Measurements from ENCODE around the gene AGAP1.

Gene AGAP1

DNA sequence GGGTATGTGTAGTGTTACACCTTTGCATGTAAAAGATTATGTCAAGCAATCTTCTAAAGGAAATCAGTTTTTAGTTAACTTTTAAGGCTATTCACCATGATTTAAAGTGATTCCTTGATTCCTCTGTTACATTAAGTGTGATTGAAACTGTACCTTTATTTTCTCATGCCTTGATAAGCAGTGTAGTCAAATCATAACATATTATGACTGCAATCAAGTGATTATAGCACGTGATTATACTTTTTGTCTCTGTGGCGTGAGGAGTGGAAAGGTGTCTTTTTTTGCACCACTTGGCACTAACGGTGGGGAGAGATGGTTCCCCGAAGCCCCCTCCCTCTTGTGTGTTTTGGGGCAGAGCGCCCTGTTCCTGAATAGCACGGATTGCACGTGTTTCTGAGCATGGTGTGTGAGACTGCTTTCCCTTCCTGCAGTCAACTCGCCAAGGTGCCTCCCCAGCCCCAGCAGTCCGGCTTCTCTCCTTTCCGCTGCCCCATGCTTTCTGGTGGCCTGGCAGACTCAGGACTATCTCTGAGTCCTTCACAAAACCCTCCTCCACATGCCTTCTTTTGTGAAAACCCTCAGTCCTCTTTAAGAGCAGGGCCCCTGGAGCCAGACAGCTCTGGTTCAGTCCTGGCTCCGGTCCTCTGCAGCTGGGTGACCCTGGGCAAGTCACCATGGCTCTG is 68.4 kb downstream of the AGAP1 start:
- TF ChIP-seq SIN3A (IDR thresholded peaks at IDR 0.05; ENCODE audit: borderline replicate concordance, insufficient read depth, low read length) (no peak), TAF1 (IDR thresholded peaks at IDR 0.05; ENCODE audit: borderline replicate concordance, insufficient read depth, low read length) (no peak), POLR2AphosphoS5 (IDR thresholded peaks at IDR 0.05; ENCODE audit: low read depth, low read length) (no peak), FOXP2 (optimal IDR thresholded peaks at IDR 0.05; ENCODE audit: borderline replicate concordance, extremely low read depth, extremely low read length, insufficient read depth) (no peak)
- TF ChIP-seq, protein P1, sequence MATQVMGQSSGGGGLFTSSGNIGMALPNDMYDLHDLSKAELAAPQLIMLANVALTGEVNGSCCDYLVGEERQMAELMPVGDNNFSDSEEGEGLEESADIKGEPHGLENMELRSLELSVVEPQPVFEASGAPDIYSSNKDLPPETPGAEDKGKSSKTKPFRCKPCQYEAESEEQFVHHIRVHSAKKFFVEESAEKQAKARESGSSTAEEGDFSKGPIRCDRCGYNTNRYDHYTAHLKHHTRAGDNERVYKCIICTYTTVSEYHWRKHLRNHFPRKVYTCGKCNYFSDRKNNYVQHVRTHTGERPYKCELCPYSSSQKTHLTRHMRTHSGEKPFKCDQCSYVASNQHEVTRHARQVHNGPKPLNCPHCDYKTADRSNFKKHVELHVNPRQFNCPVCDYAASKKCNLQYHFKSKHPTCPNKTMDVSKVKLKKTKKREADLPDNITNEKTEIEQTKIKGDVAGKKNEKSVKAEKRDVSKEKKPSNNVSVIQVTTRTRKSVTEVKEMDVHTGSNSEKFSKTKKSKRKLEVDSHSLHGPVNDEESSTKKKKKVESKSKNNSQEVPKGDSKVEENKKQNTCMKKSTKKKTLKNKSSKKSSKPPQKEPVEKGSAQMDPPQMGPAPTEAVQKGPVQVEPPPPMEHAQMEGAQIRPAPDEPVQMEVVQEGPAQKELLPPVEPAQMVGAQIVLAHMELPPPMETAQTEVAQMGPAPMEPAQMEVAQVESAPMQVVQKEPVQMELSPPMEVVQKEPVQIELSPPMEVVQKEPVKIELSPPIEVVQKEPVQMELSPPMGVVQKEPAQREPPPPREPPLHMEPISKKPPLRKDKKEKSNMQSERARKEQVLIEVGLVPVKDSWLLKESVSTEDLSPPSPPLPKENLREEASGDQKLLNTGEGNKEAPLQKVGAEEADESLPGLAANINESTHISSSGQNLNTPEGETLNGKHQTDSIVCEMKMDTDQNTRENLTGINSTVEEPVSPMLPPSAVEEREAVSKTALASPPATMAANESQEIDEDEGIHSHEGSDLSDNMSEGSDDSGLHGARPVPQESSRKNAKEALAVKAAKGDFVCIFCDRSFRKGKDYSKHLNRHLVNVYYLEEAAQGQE (IDR thresholded peaks at IDR 0.05; ENCODE audit: insufficient read depth in 1 of 2, low read depth in 2 of 2, low read length in 2 of 2): no peak

DNA sequence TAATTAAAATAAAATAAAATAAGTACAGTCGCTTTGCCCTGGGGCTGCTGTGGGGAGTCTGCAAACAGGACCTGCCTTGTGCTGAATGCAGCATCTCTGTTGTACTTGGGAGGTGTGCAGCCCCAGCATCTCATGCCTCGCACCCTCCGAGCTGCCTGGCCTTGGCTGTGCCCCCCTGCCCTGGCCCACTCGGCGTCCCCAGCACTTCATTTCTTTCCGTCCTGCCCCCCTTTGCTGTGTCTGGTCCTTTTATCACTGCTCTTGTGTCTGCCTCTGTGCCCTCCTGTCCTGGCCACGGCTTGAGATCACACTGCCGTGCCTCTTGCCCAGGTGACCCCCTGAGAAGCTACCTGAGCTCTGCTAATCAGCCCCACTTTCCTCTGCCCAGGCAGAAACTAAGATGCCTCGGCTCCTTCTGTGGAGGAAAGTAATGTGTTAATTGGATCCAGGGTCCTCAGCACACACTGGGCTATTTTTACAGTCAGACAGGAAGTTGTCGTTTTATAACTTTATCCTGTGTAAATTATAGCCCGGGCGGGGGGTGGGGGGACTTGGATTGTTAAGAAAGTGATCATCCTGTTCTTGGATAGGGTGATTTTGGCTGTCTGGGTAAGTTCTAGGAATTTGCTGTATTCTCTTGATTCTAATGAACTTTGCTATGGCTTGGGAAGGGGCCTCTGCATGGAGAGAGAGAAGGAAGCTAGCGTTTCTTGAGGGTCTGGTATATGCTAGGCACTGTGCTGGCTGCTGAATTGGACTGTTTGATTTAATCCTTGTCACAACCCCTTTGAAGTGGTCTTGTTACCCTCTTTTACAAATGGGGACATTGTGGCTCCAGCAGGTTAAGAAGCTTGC is 69.4 kb downstream of the AGAP1 start:
- TF ChIP-seq, protein P1 (IDR thresholded peaks at IDR 0.05; ENCODE audit: insufficient read depth in 1 of 2, low read depth in 2 of 2, low read length in 2 of 2): no peak
- TF ChIP-seq SIN3A (IDR thresholded peaks at IDR 0.05; ENCODE audit: borderline replicate concordance, insufficient read depth, low read length) (no peak), FOXP2 (optimal IDR thresholded peaks at IDR 0.05; ENCODE audit: borderline replicate concordance, extremely low read depth, extremely low read length, insufficient read depth) (no peak), TAF1 (IDR thresholded peaks at IDR 0.05; ENCODE audit: borderline replicate concordance, insufficient read depth, low read length) (no peak), POLR2AphosphoS5 (IDR thresholded peaks at IDR 0.05; ENCODE audit: low read depth, low read length) (no peak)

DNA sequence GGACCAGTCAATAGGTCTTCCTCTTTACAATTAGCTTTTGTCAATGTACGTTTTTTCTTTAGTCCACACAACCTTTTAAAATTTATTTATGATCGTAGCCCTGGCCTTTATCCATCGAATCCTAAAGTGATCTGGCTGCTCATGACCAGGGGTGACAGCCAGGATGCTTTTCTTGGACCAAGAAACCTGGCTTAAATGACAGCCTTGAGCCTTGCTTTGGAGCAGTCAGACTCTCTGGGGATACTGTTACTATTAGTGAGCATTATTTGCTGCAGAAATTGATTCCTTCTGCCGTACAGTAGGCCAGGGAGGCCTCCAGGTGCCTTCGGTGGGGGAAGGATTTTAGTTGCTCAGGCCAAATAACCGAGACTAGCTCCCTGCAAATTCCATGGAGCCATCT is 70.2 kb downstream of the AGAP1 start:
- TF ChIP-seq FOXP2 (optimal IDR thresholded peaks at IDR 0.05; ENCODE audit: borderline replicate concordance, extremely low read depth, extremely low read length, insufficient read depth): no peak

DNA sequence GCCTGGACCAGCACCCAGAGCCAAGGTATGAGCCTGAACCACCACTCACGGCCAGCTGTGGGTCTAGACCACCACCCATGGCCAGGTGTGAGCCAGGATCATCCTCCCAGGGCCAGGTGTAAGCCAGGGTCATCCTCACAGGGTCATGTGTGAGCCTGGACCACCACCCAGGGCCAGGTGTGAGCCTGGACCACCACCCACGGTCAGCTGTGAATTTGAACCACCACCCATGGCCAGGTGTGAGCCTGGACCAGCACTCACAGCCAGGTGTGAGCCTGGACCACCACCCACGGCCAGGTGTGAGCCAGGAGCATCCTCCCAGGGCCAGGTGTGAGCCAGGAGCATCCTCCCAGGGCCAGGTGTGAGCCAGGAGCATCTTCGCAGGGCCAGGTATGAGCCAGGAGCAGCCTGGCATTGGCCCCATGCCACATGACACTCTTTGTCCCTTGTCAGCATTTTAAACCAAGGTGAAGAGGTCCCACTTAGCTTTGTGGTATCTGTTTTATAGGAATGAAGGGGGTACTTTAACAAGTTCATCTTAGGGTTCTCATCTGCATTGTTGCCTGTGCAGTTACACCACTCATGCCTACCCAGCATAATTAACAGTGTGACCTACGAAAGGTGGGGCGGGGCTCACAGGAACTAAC is 71.2 kb downstream of the AGAP1 start:
- TF ChIP-seq, protein P1 (IDR thresholded peaks at IDR 0.05; ENCODE audit: insufficient read depth in 1 of 2, low read depth in 2 of 2, low read length in 2 of 2): no peak
- no peak for TF ChIP-seq SIN3A (IDR thresholded peaks at IDR 0.05; ENCODE audit: borderline replicate concordance, insufficient read depth, low read length)
- TF ChIP-seq FOXP2 (optimal IDR thresholded peaks at IDR 0.05; ENCODE audit: borderline replicate concordance, extremely low read depth, extremely low read length, insufficient read depth): no peak
- no peak for TF ChIP-seq POLR2AphosphoS5 (IDR thresholded peaks at IDR 0.05; ENCODE audit: low read depth, low read length)
- no peak for TF ChIP-seq TAF1 (IDR thresholded peaks at IDR 0.05; ENCODE audit: borderline replicate concordance, insufficient read depth, low read length)

DNA sequence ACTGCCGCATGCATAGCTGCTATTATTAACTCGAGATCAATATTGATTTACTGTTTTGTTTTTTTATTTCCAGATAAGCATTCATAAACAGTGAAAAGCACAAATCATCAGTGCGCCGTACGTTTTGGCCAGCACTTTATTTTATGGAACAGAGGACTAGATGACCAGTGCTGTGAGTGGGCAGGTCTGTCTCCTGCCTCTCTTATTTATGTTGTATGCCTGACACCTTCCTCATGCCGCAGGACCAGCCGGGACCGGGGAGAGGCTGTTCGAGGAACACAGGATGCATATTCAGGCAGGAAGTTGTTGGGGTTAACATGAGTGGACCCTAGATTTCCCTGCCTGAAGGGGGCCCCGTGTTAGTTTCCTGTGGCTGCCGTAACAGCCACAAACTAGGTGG is 72.6 kb downstream of the AGAP1 start:
- TF ChIP-seq POLR2AphosphoS5 (IDR thresholded peaks at IDR 0.05; ENCODE audit: low read depth, low read length): no peak
- TF ChIP-seq, protein P1 (IDR thresholded peaks at IDR 0.05; ENCODE audit: insufficient read depth in 1 of 2, low read depth in 2 of 2, low read length in 2 of 2): no peak
- no peak for TF ChIP-seq SIN3A (IDR thresholded peaks at IDR 0.05; ENCODE audit: borderline replicate concordance, insufficient read depth, low read length)
- TF ChIP-seq TAF1 (IDR thresholded peaks at IDR 0.05; ENCODE audit: borderline replicate concordance, insufficient read depth, low read length): no peak
- TF ChIP-seq FOXP2 (optimal IDR thresholded peaks at IDR 0.05; ENCODE audit: borderline replicate concordance, extremely low read depth, extremely low read length, insufficient read depth): no peak
